H1 (cell line): ENCODE measurements around the gene GOLIM4.

Experiments
- ATF2 ChIP-seq: IDR thresholded peaks from 2 replicates; pipeline ENCODE4 v1.6.1; 2012; ENCODE audit warnings: low read length, inconsistent platforms
- EP300 ChIP-seq, 2 experiments: IDR thresholded peaks; 1 replicate in 1 of 2; 2 replicates in 1 of 2; pipeline ENCODE4 v1.6.1; 2011 to 2012; ENCODE audit warnings: low read depth in 2 of 2, low read length in 2 of 2, mild to moderate bottlenecking in 2 of 2, borderline replicate concordance in 1 of 2, inconsistent platforms in 1 of 2, moderate library complexity in 1 of 2
- EZH2 ChIP-seq: fragments of 200-600 bp; sonication (generic); IDR thresholded peaks from 2 replicates; pipeline ENCODE4 v1.7.1; 2012; ENCODE audit warnings: low read depth, mild to moderate bottlenecking, moderate library complexity, low read length, inconsistent platforms; ENCODE audit not compliant: severe bottlenecking
- MAX ChIP-seq: IDR thresholded peaks from 2 replicates; pipeline ENCODE4 v1.6.1; 2012; ENCODE audit warnings: inconsistent platforms
- NANOG ChIP-seq: IDR thresholded peaks from 2 replicates; pipeline ENCODE4 v1.6.1; 2011; ENCODE audit warnings: low read length, low read depth, mild to moderate bottlenecking, inconsistent platforms; ENCODE audit not compliant: insufficient read depth, poor library complexity, severe bottlenecking
- POLR2A ChIP-seq, 2 experiments: IDR thresholded peaks; 1 replicate in 1 of 2; 2 replicates in 1 of 2; pipeline ENCODE4 v1.6.1; 2011; ENCODE audit warnings: low read depth in 2 of 2, low read length in 2 of 2, mild to moderate bottlenecking in 2 of 2; ENCODE audit errors: control extremely low read depth in 1 of 2
- RXRA ChIP-seq: IDR thresholded peaks from 2 replicates; pipeline ENCODE4 v1.6.1; 2011; ENCODE audit warnings: low read depth, mild to moderate bottlenecking, low read length, moderate library complexity; ENCODE audit not compliant: insufficient read depth
- TF ChIP-seq, protein P1 (sequence below), 3 experiments: IDR thresholded peaks; 1 replicate in 2 of 3; 2 replicates in 1 of 3; pipeline versions ENCODE4 v1.5.1 to v1.6.1; 2011; ENCODE audit warnings: low read length in 3 of 3, mild to moderate bottlenecking in 3 of 3, inconsistent platforms in 2 of 3, low read depth in 1 of 3, moderate library complexity in 1 of 3; ENCODE audit not compliant: insufficient read depth in 1 of 3; ENCODE audit errors: control extremely low read depth in 1 of 3

- TF ChIP-seq, protein P1, sequence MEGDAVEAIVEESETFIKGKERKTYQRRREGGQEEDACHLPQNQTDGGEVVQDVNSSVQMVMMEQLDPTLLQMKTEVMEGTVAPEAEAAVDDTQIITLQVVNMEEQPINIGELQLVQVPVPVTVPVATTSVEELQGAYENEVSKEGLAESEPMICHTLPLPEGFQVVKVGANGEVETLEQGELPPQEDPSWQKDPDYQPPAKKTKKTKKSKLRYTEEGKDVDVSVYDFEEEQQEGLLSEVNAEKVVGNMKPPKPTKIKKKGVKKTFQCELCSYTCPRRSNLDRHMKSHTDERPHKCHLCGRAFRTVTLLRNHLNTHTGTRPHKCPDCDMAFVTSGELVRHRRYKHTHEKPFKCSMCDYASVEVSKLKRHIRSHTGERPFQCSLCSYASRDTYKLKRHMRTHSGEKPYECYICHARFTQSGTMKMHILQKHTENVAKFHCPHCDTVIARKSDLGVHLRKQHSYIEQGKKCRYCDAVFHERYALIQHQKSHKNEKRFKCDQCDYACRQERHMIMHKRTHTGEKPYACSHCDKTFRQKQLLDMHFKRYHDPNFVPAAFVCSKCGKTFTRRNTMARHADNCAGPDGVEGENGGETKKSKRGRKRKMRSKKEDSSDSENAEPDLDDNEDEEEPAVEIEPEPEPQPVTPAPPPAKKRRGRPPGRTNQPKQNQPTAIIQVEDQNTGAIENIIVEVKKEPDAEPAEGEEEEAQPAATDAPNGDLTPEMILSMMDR (IDR thresholded peaks at IDR 0.05; ENCODE audit: control extremely low read depth in 1 of 3, insufficient read depth in 1 of 3, low read depth in 1 of 3, low read length in 3 of 3) = no peak
- TF ChIP-seq POLR2A (IDR thresholded peaks at IDR 0.05; ENCODE audit: control extremely low read depth in 1 of 2, low read depth in 2 of 2, low read length in 2 of 2) (no peak), EP300 (IDR thresholded peaks at IDR 0.05; ENCODE audit: borderline replicate concordance in 1 of 2, low read depth in 2 of 2, low read length in 2 of 2) (no peak), EZH2 (no peak), ATF2 (no peak), MAX (no peak), NANOG (no peak), RXRA (no peak)
Measured at GRCh38 chr3:168102735-168103410, 7.1 kb upstream of the GOLIM4 start.
